GM15510 (cell line): Measurements from ENCODE around the gene CNTN5.

ENCODE experiments used
- POLR2A ChIP-seq: IDR thresholded peaks from 3 replicates; pipeline ENCODE4 v1.6.1; 2011; ENCODE audit warnings: borderline replicate concordance; ENCODE audit not compliant: insufficient read length; ENCODE audit errors: extremely low read depth

CNTN5 gene

GRCh38 chr11:99452075-99452474, 431.3 kb downstream of the CNTN5 start:
- TF ChIP-seq POLR2A = no peak

DNA sequence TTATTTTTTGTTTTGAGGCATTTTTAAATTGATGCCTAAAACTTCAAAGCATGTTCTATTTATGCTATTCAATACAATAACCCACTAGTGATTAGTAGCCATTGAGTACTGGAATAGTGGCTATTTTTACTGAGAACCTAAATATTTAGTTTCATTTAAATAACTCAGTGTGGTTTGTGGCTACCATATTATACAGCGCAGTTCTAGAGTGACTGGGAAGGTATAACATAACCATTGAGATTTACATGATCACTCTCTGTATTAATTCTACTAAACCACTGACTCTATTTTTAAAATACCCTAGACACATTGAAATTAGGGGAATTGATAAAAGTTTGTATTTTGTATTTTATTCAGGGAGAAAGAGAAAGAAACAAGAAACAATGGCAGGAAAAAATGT, 441.2 kb downstream of the CNTN5 start:
- no peak for TF ChIP-seq POLR2A

GRCh38 chr11:99464985-99465384, 444.2 kb downstream of the CNTN5 start:
- TF ChIP-seq POLR2A = no peak

DNA sequence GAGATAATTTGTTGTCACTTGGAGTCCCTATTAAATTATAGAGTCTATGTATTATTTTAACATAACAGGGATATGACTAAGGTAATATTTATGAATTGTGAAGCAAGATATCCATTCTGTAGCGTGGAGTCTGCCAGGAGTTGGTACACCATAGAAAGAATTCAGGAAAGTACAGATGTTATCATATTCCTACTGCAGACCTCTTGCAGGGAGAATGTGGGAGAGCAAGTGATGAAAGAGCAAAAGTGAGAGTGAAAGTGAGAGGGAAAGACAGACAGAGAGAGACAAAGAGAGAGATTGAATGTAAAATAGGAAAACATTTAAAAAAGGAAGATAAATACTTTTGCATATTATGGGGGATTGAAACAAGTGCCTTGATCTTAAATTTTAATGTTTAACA, 468.8 kb downstream of the CNTN5 start:
- TF ChIP-seq POLR2A = no peak

- TF ChIP-seq POLR2A = no peak
These were observed 473.3 kb downstream of the CNTN5 start for GRCh38 chr11:99494065-99494464.

- TF ChIP-seq POLR2A = no peak
These were observed 480.9 kb downstream of the CNTN5 start for GRCh38 chr11:99501655-99502054.

GRCh38 chr11:99505316-99505715, 484.6 kb downstream of the CNTN5 start:
- no peak for TF ChIP-seq POLR2A

DNA sequence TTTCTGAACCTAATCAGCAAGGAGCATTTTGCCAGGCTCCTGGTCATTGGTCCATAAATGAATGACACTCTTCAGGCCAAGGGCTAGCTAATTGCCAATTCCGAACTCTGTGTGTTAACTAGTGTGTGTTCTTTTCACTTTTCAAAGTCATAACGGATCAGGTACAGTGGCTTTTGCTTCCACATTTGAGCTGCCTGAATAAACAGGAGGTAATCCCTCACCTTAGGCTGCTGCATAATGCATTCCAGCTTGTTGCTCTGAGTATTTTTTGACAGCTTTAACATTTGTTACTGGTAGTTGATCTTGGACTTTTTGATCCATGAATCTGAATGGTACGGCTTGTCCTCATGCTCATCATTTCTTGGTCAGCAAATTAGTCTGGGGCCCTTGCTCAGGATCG, 485.1 kb downstream of the CNTN5 start:
- no peak for TF ChIP-seq POLR2A

DNA sequence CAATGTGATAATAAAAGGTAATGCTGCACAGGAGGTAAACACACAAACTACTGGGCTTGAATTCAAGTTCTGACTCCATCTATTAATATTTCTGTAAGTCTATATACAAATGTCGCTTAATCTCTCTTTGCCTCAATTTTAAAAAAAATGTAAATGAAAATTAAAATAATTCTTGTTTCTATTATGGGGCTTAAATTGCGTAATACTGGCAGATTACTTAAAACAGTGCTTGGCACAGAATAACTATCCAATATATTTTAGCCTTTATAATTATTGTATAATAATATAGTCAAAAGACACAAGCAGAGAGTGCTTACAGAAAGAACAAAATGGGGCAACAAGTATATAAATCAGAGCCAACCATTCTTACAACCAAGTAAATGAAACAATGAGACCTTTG, 489.1 kb downstream of the CNTN5 start:
- no peak for TF ChIP-seq POLR2A

GRCh38 chr11:99513368-99513767, 492.6 kb downstream of the CNTN5 start:
- TF ChIP-seq POLR2A = no peak

DNA sequence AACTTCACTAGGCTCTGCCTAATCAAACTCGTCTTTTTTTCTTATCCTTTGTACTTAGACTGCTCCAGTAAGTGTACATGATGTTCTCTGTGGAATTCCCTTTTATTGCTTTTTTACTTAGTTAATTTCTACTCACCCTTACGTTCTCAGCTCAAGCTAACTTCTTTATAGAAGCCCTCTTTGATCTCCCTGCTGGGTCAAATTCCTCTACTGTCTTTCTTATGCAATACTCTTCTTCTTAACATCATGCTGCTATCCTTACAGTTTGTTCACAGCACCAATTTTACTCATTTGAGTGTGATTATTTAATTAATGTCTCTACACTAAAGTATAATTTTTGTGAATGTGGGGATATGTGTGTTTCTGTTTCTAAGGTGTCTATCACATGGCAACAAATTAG, 498.3 kb downstream of the CNTN5 start:
- no peak for TF ChIP-seq POLR2A

- TF ChIP-seq POLR2A = no peak
These were observed 501.9 kb downstream of the CNTN5 start for GRCh38 chr11:99522467-99523173.

- no peak for TF ChIP-seq POLR2A
These were observed 510.7 kb downstream of the CNTN5 start for GRCh38 chr11:99531468-99531867.

DNA sequence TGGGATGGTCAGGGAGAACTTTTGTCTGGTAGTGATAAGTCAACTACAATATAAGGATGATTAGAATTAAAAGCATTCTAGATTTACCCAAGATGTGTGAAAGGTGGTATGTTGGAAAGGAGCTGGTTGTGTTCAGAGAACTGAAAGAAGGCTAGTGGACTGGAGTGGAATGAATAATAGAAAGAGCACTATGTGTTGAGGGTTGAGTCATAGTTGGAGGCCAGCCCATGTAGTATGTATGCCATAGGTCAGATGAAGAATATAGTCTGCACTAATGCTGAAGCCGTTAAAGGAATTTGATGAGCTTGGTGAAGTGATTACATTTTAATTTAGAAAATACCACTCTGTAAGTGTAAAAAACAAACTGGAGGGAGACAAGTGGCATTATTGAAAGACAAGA, 514.1 kb downstream of the CNTN5 start:
- no peak for TF ChIP-seq POLR2A

- TF ChIP-seq POLR2A = no peak
These were observed 514.7 kb downstream of the CNTN5 start for GRCh38 chr11:99535406-99535805.

DNA sequence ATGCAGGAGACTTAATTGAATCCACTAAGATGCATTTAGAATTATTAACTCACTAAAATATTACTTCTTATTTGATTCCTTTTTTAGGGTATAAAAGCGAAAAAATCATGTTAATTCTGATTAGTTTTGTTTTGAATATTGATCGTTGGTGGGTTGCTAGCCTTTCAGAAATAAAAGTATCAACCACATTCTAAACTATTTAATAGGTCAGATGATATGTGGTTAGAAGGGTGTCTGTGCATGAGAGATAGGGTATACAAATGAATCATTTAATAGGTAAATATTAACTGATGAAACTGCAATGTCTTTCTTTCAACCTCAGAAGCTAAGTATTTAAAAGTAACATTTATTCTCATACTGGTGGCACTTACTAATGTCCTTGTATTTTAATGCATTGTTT, 515.1 kb downstream of the CNTN5 start:
- no peak for TF ChIP-seq POLR2A

GRCh38 chr11:99537681-99538080, 516.9 kb downstream of the CNTN5 start:
- TF ChIP-seq POLR2A = no peak
